Lung (tissue), 12 donors: Measurements from ENCODE around the gene DCP1B. TPM values are rescaled to one million over a fixed set of nuclear protein-coding genes. Genes with fewer than 3 reads are reported as not detected.

Experiments
- ATAC-seq: fragments of 200-7000 bp; cut with Tn5 transposase; one replicate; pipeline ENCODE4 v1.9.1; 2020; ENCODE audit warnings: moderate number of reproducible peaks; ENCODE audit not compliant: insufficient read depth, low FRiP score
- DNase-seq, 3 donors: peaks; one replicate each; pipeline ENCODE4 v3.0.0-alpha.2; 2013 to 2017
- H3K27ac ChIP-seq, 2 donors: one replicate each; pipeline ENCODE4 v1.5.1; 2013; ENCODE audit warnings: mild to moderate bottlenecking in 2 of 2, moderate library complexity in 2 of 2, control low read depth in 1 of 2, inconsistent platforms in 1 of 2, low read depth in 1 of 2, low read length in 1 of 2
- H3K27me3 ChIP-seq, 3 donors: one replicate each; pipeline ENCODE4 v1.5.1; 2013; ENCODE audit warnings: low read length in 2 of 3; ENCODE audit not compliant: control insufficient read depth in 3 of 3, insufficient read depth in 3 of 3
- H3K36me3 ChIP-seq, 4 donors: one replicate each; pipeline ENCODE4 v1.5.1; 2013; ENCODE audit warnings: low read length in 4 of 4, mild to moderate bottlenecking in 1 of 4, moderate library complexity in 1 of 4; ENCODE audit not compliant: control insufficient read depth in 4 of 4, insufficient read depth in 4 of 4
- H3K4me1 ChIP-seq, 5 donors: one replicate each; pipeline ENCODE4 v1.5.1; 2013; ENCODE audit warnings: low read length in 5 of 5, mild to moderate bottlenecking in 2 of 5, moderate library complexity in 1 of 5; ENCODE audit not compliant: control insufficient read depth in 5 of 5, insufficient read depth in 5 of 5
- H3K4me3 ChIP-seq: one replicate; pipeline ENCODE4 v1.5.1; 2013; ENCODE audit warnings: mild to moderate bottlenecking, control low read depth, moderate library complexity
- H3K9ac ChIP-seq, 2 donors: one replicate each; pipeline ENCODE4 v1.5.1; 2013; ENCODE audit warnings: low read length in 2 of 2, control low read depth in 1 of 2; ENCODE audit not compliant: insufficient read depth in 1 of 2
- H3K9me3 ChIP-seq, 4 donors: one replicate each; pipeline ENCODE4 v1.5.1; 2013; ENCODE audit warnings: low read length in 3 of 4, mild to moderate bottlenecking in 1 of 4, moderate library complexity in 1 of 4; ENCODE audit not compliant: control insufficient read depth in 4 of 4, insufficient read depth in 3 of 4
- WGBS, 2 donors: extraction: QIAGEN DNeasy Blood & Tissue Kit; methylation state at CpG; one replicate each; pipeline ENCODE4 v1.1.7; 2013; 5-methylcytosine and 5-hydroxymethylcytosine counted together
- polyA plus RNA-seq, 2 donors: library from polyadenylated mRNA; stranded (reverse); fragments of 200-250 nt; gene quantifications; one replicate each; pipeline ENCODE4 v1.2.1, GENCODE V29; 2013
- total RNA-seq, 2 donors: library from RNA; depleted of rRNA in 1 of 2; stranded (reverse); fragments of >200 nt in 1 of 2; gene quantifications; one replicate each; pipeline ENCODE4 v1.2.1, GENCODE V29; 2014 to 2021
- TF ChIP-seq, protein P1 (sequence below): IDR thresholded peaks from 2 replicates; pipeline ENCODE4 v1.5.1; 2012; ENCODE audit warnings: mild to moderate bottlenecking; ENCODE audit errors: control extremely low read depth, extremely low read depth
- donor health status: control.
- donor health status: control.
- donor health status: Bipolar disorder and iron deficiency.
- donor health status: healthy.
- donor health status: DM: yes; HTN: yes; CAD: no.

DCP1B gene
- total and polyA plus RNA-seq, 4 donors, result 4.2 to 13.2 (median 8.7) TPM

GRCh38 chr12:1911598-1912575 is 92.4 kb downstream of the DCP1B start:
- peaks cover 0 to 3% (median 0%) of the 10 kb centered on the region in 3 donors for H3K27me3 ChIP-seq
- DNase-seq (peak in 1 of 3 donors; percentile 10), ATAC-seq (no peak)
- H3K4me3 ChIP-seq, result no peak overlapping the region
- peaks cover 0 to 15% (median 0%) of the 10 kb centered on the region in 4 donors for H3K9me3 ChIP-seq
- WGBS, 2 donors, result 80 to 83% methylated on average over 16 of the region's 16 CpGs
- no peak overlapping the region for H3K9ac ChIP-seq
- H3K4me1 ChIP-seq, result peaks cover 0 to 7% (median under 1%) of the 10 kb centered on the region in 5 donors
- no peaks in the 10 kb centered on the region for H3K36me3 ChIP-seq
- TF ChIP-seq, protein P1, sequence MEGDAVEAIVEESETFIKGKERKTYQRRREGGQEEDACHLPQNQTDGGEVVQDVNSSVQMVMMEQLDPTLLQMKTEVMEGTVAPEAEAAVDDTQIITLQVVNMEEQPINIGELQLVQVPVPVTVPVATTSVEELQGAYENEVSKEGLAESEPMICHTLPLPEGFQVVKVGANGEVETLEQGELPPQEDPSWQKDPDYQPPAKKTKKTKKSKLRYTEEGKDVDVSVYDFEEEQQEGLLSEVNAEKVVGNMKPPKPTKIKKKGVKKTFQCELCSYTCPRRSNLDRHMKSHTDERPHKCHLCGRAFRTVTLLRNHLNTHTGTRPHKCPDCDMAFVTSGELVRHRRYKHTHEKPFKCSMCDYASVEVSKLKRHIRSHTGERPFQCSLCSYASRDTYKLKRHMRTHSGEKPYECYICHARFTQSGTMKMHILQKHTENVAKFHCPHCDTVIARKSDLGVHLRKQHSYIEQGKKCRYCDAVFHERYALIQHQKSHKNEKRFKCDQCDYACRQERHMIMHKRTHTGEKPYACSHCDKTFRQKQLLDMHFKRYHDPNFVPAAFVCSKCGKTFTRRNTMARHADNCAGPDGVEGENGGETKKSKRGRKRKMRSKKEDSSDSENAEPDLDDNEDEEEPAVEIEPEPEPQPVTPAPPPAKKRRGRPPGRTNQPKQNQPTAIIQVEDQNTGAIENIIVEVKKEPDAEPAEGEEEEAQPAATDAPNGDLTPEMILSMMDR, result no peak
- no peak overlapping the region for H3K27ac ChIP-seq

DNA sequence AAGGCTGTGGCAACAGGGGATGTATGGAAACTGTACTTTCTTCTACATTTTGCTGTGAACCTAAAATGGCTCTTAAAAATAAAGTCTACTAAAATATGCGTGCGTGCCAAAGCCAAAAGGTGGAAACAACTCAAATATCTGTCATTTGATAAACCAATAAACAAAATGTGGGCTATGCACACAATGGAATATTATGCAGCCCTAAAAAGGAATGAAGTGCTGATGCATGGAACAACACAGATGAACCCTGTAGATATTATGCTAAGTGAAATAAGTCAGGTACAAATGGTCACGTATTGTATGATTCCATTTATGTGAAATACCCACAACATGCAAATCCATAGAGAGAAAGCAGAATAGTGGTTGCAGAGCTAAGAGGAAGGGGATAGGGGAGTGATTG is 93.8 kb downstream of the DCP1B start:
- peaks cover 0 to 15% (median 1%) of the 10 kb centered on the region in 4 donors for H3K9me3 ChIP-seq
- H3K27ac ChIP-seq, result no peak overlapping the region
- no peaks in the 10 kb centered on the region for H3K36me3 ChIP-seq
- peaks cover 0 to 3% (median 0%) of the 10 kb centered on the region in 3 donors for H3K27me3 ChIP-seq
- H3K9ac ChIP-seq, result no peak overlapping the region
- WGBS, 2 donors, result 93 to 99% methylated on average over 3 of the region's 3 CpGs
- TF ChIP-seq, protein P1, result no peak
- peaks cover 0 to 7% (median 0%) of the 10 kb centered on the region in 5 donors for H3K4me1 ChIP-seq
- H3K4me3 ChIP-seq, result no peak overlapping the region
- ATAC-seq (no peak), DNase-seq (no peak)

- Histone ChIP-seq H3K36me3 (no peaks in the 10 kb centered on the region), H3K4me3 (no peak overlapping the region), H3K9me3 (peaks cover 0 to 15% (median 3%) of the 10 kb centered on the region in 4 donors), H3K27ac (no peak overlapping the region), H3K27me3 (no peaks in the 10 kb centered on the region), H3K9ac (no peak overlapping the region), H3K4me1 (peaks cover 0 to 7% (median 0%) of the 10 kb centered on the region in 5 donors)
- ATAC-seq (no peak), DNase-seq (no peak)
- TF ChIP-seq, protein P1, result no peak
- 94 to 96% methylated on average over 26 of the region's 26 CpGs for WGBS, 2 donors
Observed at GRCh38 chr12:1908758-1909157, 95.5 kb downstream of the DCP1B start.
